COR-L47 (cell line): ENCODE measurements around the gene SLC35F4.

Source experiments
- DNase-seq: peaks from one replicate; lab custom pipeline; 2025; lab: John Stamatoyannopoulos, UW

The SLC35F4 gene

DNA sequence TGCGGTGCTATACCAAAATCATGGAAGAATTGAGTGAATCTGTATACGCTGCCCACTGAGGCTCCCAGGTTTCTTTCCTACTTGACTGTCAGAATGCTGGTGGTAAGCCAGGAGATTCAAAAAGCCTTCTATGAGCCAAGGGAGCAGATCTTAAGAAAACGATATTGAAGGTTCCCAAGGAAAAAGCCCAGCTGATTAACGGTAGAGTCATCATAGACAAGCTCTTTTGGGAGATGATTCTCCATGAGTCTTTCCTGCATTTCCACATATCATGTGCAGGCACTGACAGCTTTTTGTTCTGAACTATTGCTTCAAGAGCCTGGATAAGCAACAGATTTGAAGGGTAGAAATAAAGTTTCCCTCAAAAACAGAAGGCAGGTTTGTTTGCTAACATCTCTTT is 17.5 kb downstream of the SLC35F4 start:
- no peak for DNase-seq

DNA sequence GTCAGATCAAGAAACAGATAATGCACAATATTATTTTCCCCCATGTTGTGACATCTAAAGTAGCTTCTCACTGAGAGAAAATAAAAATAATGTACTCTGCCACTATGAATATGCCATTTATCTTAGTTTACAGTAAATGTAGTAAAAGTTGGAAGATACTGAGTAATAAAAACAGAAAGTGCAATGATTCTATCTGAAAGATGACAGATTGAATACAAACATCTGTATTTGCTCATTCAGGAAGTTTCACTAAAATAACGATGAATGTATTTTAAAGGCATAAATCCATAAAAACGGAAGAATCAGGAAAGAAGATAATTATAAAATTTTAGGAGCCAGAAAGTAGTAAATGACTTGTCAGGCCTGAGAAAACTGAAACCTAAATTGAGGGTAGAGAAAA is 18.2 kb downstream of the SLC35F4 start:
- DNase-seq = no peak

DNA sequence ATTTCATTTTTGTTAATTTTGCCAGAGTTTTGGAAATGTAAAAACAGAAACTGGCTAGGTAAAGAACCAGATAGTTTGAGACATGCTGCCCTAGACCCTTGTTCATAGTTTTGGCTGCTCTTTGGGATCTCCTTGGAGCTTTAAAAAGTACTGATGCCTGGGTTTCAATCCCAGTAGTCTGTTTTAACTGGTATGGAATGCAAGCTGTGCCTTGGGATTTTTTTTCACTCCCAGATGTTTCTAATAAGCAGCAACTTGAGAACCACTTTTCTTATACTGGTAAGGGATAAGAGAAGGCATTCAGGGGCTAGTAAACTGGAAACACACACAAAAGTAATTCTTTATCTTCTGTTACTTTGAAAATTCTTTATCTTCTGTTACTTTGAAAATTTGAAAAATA is 18.8 kb downstream of the SLC35F4 start:
- no peak for DNase-seq

DNA sequence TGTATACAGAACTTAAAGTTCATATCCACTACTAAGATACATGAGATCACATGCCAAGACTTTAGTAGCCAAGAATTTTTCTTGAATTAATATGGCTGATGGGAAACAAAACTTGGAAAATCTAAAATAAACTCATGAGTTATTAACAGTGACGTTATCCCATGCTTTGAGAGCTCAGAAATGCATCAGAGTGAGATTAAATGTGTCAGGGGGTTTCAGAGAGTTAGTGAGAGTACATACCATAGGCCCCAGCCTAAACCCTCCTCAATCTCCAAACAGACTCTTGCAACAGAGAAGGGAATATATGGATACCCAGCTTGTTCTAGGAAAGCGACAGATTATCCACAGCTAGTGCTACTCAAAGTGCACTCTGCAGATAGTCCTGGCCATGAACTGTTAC is 19.3 kb downstream of the SLC35F4 start:
- no peak for DNase-seq

GRCh38 chr14:57845802-57846531 is 19.9 kb downstream of the SLC35F4 start:
- no peak for DNase-seq

DNA sequence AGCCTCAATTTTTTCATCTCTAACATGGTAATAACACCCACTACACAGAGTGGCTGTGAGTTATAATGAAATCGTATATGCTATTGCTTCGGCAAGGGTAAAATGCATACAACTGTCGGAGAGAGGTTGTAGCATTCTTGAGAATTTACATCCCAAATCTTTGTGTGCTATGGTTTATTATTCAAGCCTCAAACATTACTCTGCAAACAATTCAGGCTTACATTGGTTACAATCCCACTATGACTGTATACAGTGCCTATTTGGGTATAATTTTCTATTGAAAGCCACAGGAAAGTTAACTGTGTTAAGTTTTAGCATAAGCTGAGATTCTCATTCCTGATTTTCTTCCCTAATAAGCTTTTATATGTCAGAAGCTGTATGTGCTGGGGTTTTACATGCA is 20.6 kb downstream of the SLC35F4 start:
- no peak for DNase-seq

DNA sequence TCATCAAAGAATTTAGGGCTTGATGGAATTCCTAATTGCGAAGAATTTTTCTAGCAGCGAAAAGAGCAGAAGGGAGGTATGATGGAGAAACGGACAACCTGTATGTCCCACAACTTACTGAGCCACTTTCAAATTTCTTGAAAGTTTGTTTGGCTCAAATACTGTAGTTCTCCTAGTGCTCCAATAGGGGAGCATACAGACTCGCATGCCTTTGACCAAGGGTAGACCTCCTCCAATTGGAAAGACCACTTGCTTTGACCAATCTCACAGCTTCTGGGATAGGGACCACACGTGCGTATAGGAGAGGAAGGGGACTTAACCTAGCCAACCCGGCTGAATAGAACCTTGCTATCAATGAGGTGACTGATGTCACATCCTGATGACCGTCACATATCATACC is 28.6 kb downstream of the SLC35F4 start:
- no peak for DNase-seq

GRCh38 chr14:57835766-57836165 is 30.1 kb downstream of the SLC35F4 start:
- DNase-seq = no peak

DNA sequence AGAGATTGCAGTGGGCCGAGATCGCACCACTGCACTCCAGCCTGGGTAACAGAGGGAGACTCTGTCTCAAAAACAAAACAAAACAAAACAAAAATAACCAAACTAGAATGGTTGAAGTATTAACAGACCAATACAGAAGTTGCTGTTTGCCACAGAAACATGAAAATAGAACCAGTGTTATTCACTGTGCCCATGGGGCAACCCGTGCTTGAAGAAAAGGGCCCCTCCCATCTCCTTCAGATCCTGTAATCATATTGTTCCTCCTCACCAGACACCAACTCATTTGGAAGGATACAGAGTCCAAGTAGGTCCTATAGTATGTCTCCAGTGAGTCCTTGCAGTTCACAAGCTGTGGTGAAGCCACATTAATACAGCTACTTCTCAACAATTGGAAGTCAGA is 30.9 kb downstream of the SLC35F4 start:
- no peak for DNase-seq

DNA sequence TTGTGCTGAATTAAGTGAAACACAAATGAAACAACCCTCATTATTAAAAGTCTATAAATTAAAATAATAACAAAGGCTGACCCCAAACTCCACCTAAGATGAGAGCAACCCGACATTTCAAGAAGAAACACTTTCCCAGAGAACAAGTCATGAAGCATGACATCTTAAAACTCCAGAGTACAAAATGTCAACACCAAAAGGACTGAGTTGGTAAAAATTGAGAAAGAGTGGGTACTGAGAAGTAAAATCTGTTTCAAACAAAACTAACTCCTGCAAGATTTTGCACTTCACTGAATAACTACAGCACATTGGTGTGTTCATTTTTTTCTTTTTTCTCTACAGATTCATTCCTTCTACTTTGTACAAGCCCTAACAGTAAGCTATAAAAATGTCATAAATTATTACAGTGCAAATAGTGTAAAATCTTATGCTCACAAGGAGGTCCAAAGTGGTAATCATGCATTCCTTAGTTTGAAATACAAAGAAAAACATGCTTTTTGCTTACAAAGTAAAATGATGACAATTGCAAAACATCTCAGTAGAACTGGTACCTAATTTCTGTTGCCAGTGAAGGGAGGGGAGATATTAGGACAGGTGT is 31.8 kb downstream of the SLC35F4 start:
- no peak for DNase-seq

DNA sequence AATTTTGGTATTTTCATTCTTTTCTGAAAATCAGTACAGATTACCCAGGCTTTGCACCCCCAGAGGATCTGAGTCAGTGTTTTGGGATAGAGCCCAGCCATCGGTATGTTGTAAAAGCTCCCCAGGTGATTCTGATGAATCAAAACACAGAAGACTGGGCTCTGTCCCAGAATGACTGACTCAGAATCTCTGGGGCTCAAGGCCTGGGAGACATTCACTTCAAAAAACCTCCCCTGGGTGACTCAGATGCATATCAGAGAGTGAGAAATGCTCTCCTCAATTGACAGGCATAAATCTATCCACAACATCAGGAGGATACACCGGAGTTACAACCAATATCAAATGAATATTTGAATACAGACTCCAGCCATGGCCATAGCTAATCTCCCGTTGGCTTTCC is 32.6 kb downstream of the SLC35F4 start:
- DNase-seq = no peak

DNA sequence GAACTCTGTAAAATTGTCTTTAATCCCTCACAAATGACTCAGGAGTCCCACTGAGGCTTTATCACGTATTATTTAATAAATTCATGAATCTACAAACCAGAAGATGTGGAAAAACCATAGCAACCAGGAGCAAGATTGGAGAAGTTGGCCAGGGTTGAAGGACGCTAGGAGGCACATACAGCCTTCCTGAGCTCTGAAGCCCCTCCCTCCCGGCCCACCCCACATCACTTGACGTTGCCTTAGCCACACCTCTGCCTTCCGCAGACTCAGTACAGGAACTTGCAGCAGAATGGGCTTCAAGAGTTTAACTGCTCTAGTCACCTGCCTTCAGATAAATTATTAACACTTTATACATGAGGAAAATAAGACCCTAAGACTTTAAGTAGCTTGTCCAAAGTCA is 33.9 kb downstream of the SLC35F4 start:
- DNase-seq = no peak

GRCh38 chr14:57828713-57829112 is 37.2 kb downstream of the SLC35F4 start:
- DNase-seq = no peak

- DNase-seq = no peak
Measured at GRCh38 chr14:57823015-57823660, 42.8 kb downstream of the SLC35F4 start.

DNA sequence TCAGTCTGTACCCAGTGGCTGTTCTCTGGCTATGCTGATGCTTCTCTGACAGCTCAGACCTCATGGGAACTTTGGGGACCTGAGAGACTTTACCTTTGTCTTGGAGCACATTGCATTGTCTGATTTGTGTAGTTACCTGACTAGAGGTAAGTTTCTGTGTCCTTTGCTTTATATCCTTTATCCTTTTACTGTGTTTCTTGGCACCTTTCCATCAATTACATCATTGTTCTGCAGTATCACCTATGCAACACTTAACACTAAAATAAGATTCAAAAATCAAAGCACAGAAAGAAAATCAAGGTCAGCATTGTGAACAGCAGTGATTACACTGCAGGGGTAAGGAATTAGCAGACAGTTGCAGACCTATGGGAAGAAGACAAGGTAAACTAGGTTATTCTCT is 43.8 kb downstream of the SLC35F4 start:
- DNase-seq = no peak

- no peak for DNase-seq
Measured at GRCh38 chr14:57820581-57820980, 45.3 kb downstream of the SLC35F4 start.

DNA sequence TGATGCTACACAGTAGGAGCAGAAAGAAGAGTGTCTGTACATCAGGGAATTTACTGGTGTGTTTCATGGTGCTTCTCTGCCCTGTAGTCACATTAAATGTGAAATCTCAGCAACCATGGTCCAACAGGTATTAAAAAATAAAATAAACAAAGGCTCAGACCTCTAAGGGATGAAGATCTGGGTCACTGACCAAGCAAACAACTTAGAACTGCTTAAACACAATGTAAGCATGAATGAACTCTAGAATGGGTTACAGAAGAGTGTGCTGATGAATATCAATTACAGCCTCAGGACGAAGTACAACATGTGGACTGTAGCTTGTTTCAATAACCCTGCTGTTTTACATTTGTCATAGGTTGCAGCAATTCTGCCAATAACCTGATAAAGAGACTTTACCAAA is 47.4 kb downstream of the SLC35F4 start:
- no peak for DNase-seq

GRCh38 chr14:57816568-57817284 is 49.2 kb downstream of the SLC35F4 start:
- DNase-seq = no peak

DNA sequence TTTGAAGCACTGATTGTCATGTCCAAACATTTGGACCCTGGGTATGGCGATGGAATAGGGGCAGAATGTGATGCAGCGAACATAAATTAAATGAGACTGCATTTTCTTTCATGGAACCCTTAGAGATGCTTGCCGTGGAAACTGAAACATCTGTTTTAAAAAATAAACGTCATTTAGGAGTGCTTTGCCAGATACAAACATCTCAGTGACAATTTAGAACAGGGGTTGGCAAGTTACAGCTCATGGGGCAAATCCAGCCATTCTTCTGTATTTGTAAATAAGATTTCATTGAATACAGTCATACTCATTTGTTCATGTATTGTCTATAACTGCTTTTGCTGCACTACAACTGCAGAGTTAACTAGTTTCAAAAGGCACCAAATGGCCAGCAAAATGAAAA is 51.2 kb downstream of the SLC35F4 start:
- no peak for DNase-seq

DNA sequence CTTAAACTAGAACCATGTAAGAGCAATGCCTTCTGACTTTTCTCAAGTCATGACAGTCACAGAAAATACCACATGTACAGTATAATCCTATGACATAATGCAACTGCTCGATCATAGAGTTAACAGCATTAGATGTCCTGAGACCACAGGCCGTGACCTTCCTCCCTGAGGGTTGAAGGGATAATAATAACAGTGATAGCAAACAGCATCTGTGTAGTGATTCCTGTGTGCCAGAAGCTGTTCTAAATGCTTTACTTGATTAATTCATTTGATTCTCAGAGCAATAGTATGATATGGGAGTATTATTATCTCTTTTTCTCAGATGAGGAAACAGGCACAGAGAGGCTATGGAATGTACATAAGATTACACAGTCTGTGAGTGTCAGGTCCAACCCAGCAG is 53.2 kb downstream of the SLC35F4 start:
- no peak for DNase-seq

DNA sequence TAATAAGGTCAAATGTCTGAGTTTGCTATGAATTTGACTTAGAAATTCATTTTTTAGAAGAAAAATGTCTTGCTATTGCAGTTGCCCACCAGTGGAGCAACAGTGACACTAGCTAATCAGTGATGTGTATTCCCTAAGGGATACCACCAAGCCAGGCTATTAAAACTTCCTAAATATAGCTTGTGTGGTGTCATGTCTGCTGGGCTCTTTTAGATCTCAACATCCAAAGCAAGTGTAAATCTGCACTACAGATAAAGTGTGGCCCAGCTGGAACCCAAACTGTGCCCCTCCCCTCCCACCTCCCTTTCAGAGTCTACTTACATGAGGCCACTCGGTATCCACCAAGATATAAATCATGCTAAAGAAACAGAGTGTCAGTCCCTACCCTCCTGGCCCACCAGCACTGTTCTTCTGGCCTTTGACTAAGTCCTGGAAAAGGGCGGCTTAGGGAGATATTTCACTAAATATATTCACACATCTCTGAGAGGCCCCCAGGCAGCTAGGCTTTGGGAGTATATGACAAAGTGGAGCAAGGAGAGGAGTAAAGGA is 53.8 kb downstream of the SLC35F4 start:
- no peak for DNase-seq

- no peak for DNase-seq
Measured at GRCh38 chr14:57809808-57810207, 56.1 kb downstream of the SLC35F4 start.

DNA sequence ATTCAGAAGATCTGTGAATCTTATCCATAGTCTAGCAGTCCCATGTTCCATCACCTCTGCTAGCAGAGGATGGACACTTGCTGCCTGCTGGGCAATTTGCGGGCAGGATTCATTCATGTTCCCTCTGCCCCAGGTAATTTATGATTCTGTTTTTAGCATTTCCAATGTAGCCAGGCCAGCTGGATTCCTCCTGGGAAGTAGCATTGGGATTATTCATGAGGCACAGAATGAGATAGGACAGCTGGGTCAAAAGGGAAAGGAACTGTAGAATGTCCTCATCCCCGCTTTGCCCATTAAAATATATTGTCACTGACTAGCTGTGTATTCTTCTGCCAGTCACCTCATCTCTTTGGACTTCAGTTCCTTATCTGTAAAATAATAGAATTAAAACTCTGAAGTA is 68.7 kb downstream of the SLC35F4 start:
- no peak for DNase-seq
